EH (cell line): ENCODE data around the gene MARK4.
"Not testable (repeated sequence)": the region's sequence is repeated elsewhere in the genome, so short reads cannot be mapped to it uniquely, and the experiment has no call there.

Source experiments
- DNase-seq: peaks from one replicate; pipeline ENCODE4 v3.0.0-alpha.2; 2015; ENCODE audit warnings: low read depth

MARK4 gene

DNA sequence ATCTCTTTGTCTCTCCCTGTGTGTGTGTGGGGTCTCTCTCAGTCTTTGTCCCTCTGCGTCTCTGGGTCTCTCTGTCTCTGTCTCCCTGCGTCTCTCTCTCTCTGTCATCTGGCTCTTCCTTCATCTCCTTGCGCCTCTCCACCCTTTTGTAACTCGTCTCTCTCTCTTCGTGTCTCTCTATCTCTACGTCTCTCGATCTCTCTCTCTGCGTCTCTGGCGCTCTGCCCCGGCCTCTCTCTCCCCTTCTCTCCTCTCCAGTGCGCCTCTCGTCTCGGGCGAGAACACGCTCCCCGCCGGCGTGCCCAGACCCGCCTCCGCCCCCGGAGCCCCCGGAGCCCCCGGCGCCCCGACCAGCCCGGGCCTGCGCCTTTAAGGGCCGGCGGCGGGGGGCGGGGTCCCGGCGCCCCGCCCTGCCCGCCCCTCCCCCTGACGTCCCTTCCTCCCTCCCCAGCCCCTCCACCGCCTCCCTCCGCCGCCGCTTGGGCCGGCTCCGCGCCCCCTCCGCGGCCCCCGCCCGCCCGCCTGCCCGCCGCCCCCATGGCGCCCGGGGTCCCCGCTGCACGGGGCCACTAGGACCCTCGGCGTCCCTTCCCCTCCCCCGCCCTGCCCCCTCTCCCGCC is at the start of gene MARK4:
Gene MARK4 (plus strand): TSS at position 440 of the 620 bp plus-strand sequence. CDS start 318 bp downstream, outside the sequence.
- peak; percentile 65 for DNase-seq

DNA sequence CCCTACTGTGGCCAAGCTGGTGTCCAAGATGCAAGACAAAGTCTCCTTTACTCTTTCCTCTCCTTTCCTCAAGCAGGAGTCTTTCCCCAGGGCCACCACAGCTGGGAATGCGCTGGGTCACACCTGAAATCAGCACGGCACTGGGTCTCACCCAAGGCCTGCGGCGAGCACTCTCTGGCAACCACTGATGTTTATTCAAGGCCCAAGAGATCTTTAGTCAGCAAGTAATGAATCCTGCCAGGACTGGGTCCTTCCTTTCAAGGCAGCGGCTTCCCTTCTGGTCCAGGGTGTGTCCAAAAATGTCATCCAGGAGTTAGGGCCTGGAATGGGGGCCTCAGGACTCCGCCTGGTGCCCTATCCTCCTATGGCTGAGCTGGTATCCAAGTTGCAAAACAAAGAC is 48.4 kb upstream of the MARK4 start:
- no peak for DNase-seq

DNA sequence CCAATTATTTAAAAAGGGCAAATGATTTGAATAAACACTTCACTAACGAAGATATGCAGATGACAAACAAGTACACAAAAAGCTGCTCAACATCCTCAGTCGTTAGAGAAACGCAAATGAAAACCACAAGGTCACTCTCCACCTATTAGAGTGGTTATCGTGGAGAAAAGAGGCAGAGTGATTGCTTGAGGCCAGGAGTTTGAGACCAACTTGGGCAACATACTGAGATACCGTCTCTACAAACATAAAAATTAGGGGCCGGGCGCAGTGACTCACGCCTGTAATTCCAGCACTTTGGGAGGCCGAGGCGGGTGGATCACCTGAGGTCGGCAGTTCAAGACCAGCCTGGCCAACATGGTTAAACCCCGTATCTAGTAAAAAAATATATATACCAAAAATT is 45.3 kb upstream of the MARK4 start:
- no peak for DNase-seq

DNA sequence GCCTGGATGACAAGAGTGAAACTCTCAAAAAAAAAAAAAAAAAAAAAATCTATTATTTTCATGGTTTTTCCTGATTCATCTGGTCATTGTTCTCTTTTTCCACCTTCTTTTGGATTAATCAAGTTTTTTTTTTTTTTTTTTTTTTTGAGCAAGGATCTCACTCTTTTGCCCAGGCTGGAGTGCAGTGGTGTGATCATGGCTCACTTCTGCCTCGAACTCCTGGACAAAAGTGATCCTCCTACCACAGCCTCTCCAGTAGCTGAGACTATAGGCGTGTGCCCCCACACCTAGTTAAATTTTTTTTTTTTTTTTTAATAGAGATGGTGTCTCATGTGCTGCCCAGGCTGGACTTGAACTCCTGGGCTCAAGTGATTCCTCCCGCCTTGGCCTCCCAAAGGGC is 44.7 kb upstream of the MARK4 start:
- no peak for DNase-seq

DNA sequence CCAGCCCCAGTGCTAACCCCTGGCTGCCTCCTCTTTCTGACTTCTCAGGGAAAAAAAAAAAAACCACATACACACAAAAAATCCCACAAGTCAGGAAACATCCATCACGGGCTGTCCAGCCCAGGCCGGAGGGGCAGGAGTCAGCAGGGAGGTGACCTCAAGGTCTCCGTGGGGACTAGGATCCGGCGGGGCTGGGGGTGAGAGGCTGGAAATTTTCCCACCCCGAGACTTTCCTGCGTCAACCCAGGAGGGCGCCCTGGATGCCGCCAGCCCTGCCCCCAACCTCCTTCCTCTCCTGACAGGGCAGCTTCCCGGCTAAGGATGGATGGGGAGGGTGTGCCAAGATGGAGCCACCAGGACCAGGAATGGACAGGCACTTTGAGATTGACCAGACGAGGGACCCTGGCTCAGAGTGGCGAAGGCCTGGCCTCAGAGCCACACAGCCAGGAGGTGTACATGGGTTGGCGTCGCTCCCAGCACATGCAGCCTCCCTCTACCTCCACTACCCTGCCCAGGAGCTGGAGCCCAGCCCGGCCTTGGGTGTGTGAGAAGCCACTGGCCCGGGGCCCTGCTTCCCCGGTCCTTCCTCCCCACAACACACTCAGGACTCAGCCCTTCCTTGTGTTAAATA is 39.2 kb upstream of the MARK4 start:
- DNase-seq: no peak

DNA sequence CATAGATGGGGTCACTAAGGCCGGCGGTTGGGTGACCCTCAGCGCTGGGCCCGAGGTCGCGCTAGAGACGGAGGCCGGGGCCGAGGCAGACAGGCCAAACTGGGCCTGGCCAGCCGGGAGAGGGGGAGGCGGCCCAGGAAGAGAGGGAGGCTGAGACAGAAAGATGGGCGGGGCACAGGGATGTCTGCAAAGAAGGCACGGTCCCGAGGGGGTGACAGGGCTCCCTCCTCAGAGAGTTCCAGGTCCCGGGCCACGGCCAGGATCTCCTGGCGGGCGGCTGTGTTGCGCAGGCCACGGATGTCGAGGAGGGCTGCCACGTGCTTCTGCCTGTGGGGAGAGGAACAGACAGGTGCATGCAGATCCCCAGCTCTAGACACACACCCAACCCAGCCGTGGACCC is 38.0 kb upstream of the MARK4 start:
- no peak for DNase-seq

DNA sequence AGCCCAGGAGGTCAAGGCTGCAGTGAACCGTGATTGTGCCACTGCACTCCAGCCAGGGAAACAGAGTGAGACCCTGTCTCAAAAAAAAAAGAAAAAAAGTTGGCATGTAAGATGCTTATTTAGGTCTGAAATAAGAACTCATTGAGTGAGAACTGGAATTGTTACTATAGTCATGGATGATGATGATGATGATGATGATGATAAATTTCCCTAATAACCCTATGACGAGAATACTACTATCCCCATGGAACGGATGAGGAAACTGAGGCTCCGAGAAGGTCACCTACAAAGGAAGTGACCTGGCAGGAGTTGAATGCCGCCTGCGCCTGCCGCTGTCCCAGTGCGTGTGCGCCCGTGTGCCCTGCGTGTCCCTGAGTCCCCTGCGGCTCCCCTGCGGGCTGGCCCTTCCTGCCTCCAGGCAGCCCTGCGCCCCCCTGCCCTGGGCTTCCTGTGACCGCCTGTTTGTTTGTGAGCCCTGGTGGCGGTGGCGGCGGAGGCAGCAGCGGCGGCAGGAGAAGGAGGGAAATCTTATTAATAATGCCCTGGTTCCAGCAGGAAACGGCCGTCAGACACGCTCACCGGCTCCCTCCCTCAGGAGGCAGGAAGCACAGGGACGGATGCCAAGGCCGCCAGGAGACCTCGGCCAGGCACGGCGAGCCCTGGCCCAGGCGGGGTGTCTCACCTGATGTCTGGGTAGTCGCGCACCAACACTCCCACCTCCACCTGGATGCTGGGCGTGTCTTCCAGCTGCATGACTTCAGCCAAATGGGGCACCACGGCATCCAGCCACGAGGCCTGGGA is 35.5 kb upstream of the MARK4 start:
- no peak for DNase-seq

DNA sequence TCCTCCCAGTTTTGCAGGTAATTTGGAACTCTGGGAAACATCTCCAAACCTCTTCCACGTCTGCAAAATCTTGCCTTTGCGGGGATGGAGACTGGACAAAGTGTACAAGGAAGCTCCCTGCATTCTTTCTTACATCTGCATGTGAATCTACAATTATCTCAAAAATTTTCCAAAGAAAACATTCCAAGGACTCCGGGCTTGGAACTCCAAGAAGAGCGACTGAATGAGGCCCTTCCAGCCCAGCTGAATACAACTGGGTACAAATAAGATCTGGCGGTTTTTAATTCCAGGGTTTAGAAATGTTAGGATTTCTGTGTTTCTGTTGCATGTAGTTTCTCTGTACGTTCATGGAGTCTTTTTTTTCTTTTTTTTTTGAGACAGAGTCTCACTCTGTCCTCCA is 34.4 kb upstream of the MARK4 start:
- peak; percentile 67 for DNase-seq

DNA sequence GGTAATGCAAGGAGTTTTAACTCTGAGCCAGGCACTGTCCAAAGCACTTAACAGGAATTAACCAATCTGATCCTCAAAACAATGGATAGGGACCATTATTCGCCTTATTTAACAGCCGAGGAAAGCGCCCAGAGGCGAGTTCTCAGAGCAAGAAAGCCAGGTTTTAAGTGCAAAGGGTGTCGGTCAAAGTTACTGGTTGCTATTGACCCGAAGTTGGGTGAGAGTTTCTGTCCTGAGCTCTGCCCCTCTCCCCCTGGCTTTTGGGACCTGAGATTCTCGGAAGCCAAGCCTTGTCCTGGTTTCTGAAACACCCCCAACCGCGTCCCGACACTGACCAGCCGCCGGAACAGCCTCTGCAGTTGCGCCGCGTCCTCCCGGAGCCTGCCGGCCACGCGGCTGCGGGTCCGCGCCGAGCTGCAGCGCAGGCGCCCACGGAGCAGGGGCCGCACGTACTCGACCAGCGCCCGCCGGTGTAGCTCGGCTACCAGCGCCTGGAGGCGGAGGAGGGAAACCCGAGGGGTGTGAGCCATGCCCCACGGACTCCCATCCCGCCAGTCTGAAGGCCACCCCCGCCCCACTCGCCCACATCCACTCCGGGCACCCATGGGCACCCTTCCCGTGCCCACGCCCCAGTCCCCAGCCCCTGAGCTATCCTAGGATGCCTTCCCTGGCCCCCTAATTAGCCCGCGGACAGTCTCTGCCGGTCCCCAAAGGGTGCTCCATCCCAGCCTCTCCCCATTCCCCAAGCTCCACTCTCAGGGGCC is 33.7 kb upstream of the MARK4 start:
- DNase-seq: no peak

DNA sequence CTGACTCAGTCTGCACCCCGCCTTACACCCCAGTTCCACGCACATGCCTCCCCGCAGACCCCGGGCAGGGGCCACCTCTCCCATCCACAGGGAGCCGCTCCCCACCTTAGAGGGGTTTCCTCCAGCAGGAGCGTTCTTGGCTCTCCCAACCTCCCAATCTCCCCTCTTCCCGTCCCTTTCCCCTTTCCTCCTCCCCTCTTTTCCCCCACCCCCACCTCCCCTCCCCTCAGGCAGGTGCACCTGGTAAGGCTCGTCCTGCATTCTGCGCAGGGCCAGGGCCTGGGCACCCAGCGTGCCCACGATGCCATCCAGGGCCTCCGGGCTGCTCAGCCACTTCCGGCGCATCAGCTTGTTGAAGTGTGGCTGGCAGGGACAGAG is 33.1 kb upstream of the MARK4 start:
- no peak for DNase-seq

DNA sequence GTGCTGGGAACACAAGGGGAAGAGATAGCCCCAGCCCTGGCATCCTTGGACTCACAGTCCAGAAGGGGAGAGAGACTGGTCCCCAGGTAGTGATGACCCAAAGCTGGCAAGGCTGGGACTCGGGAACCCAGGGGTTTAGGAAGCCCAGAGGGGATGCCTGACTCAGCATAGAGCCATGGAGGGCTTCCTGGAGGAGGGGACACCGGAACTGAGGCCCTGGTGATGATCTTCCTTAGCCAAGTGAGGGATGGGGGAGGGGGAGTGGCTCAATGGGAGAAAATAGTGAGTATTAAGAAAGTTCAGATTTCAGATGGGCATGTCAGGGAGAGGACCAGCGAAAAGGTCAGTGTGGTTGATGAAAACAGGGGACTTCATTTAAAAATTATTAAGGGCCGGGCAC is 32.6 kb upstream of the MARK4 start:
- DNase-seq: no peak

DNA sequence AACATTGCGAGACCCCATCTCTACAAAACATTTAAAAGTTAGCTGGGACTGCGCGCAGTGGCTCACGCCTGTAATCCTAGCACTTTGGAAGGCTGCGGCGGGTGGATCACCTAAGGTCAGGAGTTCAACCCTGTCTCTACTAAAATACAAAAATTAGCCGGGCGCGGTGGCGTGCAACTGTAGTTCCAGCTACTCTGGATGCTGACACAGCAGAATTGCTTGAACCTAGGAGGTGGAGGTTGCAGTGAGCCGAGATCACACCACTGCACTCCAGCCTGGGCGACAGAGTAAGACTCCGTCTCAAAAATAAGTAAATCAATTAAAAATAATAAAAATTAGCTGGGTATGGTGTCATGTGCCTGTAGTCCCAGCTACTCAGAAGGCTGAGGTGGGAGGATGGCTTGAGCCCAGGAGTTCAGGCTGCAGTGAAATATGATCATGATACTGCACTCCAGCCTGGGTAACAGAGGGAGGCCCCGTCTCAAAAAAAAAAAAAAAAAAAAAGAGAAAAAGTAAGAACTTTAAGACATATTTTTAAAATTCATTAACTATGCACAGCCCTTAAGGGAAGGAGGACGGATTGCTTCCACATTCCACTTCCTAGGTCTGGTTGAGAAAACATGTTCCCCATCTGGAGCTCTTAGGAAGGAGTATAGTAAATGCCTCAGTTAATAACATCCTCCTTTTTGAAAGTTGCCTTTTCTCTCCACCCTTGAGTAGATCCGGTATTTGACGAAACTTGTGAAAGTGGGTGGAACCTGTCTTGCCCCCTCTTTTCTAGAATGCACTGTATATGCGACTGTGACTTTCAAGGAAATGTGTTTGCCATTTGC is 31.9 kb upstream of the MARK4 start:
- peak; percentile 16 for DNase-seq

DNA sequence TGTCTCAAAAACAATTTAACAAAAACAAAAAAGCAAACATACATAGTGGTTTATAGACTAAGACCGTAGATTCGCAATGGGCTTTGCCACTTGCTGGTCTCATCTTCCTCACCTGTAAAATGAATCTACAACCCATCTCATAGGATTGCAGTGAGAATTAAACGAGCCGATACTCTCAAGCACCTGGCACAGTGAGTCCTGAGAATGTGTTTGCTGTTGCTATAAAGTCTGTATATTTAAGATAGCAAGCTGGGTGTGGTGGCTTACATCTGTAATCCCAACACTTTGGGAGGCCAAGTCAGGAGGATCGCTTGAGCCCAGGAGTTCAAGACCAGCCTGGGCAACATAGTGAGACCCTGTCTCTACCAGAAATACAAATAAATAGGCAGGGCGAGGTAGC is 28.3 kb upstream of the MARK4 start:
- no peak for DNase-seq

DNA sequence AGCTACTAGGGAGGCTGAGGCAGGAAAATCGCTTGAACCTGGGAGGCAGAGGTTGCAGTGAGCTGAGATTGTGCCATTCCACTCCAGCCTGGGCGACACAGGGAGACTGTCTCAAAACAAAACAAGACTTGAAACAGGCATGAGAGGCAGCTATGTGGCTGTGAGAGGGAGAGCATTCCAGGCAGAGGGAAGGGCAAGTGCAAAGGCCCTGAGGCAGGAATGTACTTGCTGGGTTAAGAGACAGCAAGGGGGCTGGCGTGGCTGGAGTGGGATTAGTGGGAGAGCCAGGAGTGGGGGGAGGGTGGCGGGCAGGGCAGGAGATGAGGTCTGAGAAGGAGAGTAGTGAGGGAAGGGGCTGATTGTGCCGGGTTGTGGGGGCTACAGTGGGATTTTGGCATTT is 27.2 kb upstream of the MARK4 start:
- DNase-seq: no peak

DNA sequence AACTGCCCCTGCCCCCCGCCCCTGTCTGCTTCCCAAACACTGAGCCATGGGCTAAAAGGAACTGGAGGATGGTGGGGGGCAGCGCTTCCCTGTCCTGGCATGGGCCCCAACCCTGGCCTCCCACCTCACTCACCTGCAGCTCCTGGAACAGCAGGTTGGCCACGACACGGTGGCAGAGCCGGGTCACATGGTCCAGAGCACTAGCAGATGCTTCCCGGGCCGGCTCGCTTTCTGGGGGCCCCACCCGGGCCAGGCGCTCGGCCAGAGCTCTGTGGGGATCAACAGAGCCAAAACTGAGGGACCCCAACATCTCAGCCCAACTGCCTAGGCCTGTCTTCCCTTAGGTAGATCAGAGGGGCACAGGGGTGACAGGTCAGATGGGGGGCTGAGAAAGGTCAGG is 26.4 kb upstream of the MARK4 start:
- no peak for DNase-seq

DNA sequence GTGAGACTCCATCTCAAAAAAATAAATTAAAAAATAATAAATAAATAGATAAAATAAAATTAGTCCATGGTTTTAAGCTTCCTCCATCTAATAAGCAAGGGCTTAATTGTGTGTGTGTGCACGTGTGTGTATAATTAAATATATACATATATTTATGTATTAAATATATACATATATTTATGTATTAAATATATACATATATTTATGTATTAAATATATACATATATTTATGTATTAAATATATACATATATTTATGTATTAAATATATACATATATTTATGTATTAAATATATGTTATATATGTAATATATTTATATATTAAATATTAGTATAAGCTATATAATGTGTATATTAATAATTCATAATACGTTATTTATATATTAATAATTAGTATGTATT is 22.0 kb upstream of the MARK4 start:
- DNase-seq: not testable (repeated sequence)

DNA sequence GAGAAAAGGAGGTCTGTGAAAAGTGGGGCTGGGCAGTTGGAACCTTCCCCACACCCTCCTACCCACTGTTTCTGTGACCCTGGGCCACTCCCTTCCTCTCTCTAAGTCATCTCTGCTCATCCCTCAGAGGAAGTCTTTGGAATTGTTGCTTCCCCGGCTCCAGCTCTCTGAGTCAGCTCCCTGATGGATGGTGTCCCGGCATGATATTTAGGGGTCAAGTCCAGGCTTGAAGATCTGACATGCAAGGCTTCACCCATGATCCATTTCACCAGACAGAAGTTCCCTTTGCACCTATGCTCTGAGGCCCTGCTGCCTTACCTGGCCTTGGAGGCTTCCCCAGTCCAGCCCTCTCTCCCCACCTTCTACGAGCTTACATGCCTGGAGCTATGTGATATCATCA is 19.2 kb upstream of the MARK4 start:
- DNase-seq: no peak

DNA sequence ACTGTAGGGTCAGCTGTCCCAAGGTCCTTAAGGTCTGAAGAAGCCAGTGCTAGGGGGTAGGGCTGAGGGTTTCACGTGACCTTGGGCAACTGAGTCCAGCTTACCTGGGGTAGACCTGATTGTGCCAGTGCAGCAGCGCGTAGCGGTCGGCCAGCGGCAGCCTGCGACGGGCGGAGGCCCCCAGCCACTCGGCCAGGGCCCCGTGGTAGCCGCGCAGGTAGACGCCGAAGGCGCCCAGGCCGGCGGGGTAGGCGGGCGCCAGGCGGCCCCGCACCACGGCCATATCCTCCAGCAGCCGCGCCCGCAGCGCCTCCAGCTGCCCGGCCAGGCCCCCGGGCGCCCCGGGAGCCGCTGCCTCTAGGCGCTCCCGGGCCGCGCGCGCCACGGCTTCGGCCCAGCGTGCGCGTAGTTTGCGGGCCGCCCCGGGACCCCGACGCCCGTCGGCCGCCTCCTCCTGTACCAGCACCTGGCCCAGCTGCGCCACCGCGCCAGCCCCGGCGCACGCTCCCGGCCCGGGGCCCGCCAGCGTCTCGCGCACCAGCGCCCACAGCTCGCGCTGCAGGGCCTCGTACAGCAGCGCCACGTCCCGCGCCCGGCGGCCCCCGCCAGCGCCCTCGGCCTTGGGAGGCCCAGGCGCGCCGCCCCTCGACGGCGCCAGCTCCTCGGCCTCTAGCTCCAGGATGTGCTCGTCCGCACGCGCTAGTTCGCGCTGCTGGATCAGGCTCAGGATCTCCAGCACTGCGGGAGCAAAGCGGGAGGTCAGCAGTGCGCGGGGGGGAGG is 16.8 kb upstream of the MARK4 start:
- no peak for DNase-seq

DNA sequence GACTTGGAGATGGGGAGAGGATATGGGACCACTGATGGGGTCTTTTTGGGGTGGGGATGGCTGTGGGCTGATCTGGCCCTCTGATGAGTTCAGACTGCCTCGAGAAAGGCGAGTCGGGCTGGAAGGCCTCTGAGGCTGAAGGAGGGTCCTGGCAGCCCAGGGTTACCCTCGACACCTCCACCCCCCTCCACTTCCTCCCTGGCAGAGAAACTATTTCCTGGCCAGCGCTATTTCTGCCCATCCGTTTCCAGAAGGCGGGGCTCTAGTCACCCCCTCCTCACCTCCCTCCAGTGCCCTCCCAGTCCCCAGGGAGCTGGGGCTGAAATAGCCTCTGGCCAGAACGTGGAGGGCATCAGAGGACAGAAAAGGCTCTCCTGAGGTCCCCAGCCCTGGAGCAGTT is 15.6 kb upstream of the MARK4 start:
- DNase-seq: no peak

DNA sequence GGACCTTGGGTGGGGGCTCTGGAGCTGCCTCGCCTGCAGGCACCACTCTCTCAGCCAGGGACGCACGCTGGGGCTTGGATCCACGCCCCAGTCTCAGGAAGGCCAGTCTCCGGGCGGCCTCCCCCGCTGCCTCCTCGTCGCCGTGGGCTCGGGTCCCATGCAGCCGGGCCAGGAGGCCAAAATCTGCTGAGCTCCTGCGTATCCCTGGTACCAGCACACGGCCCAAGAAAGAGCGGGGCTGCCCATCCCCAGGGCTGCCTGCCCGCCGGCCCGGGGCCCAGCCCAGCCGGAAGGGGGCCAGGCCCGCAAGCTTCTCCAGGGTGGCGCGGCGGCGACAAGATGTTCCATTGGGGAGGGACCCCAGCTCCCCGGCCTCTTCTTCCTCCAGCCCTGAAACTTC is 12.5 kb upstream of the MARK4 start:
- no peak for DNase-seq

DNA sequence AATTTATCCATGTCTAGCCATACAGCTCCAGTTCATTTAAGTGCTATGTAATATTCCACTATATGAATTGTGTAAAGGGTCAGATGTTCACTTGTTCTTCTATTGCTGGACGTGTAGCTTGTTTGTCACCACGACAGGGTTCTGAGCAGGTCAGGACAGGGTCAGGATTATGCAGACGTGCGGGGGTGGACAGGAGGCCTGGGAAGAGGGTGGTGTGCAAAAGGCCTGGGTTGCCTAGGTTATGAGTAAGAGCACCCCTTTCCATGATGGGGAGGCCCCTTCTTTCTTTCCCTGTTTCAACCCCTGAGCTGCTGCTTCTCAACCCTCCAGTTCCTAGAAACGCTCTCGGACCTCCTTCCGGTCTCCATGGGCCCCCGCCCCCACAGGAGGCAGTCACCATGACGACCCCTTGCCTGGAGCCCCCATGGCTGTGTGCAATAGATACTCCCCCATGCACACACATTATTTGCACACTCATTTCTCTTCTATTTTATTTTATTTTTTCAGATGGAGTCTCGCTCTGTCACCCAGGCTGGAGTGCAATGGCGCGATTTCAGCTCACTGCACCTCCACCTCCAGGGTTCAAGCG is 7.8 kb upstream of the MARK4 start:
- no peak for DNase-seq
